ENCODE measurements around the gene UBB.
A peak's percentile ranks its signal among the peaks of the same experiment; 100 is the strongest.

The UBB gene

DNA sequence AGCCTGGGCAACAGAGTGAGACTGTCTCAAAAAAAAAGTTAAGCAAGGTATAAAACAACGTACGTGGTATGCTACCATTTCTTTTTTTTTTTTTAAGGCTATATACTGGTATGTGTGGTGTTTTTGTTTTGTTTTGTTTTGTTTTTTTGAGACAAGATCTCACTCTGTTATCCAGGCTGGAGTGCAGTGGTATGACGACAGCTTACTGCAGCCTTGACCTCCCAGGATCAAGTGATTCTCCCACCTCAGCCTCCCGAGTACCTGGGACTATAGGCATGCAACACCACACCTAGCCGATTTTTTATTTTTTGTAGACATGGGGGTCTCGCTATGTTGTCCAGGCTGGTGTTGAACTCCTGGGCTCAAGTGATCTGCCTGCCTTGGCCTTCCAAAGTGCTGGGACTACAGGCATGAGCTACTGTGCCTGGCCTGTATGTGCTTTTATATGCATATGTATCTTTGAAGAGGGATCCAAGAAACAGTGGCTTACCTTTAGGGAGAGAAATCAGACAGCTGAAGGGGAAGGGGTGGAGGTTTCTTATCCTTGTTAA lies 34.1 kb upstream of the UBB start:
- ChIA-PET CTCF (interaction anchor here (1.1 to 1.7 kb wide), 2 partner anchors 70 to 106 kb away, joined by 3 read pairs; no protein-coding TSS in a partner anchor), POLR2A (interaction anchor here (0.7 kb wide), 1 partner anchor 92 kb away, joined by 4 read pairs; no protein-coding TSS in a partner anchor)
- H3K36me3 ChIP-seq (ENCODE audit: control insufficient read depth in 4 of 4, insufficient read depth in 4 of 4, low read length in 3 of 4), result peaks cover 4 to 45% (median 26%) of the 10 kb centered on the region in 4 experiments
- H3K4me3 ChIP-seq (ENCODE audit: control insufficient read depth in 1 of 7, extremely low read depth in 1 of 7, insufficient read depth in 4 of 7, low read depth in 2 of 7, low read length in 6 of 7), result no peak overlapping the region
- H3K27ac ChIP-seq (ENCODE audit: insufficient read depth in 1 of 2, low read depth in 1 of 2, low read length in 2 of 2, poor library complexity in 1 of 2, severe bottlenecking in 2 of 2), result no peak overlapping the region
- H3K27me3 ChIP-seq (replicated peaks in 2 of 5; ENCODE audit: control insufficient read depth in 4 of 5, insufficient read depth in 5 of 5, low read length in 4 of 5), result no peaks in the 10 kb centered on the region
- peaks cover 0 to 5% (median 1%) of the 10 kb centered on the region in 4 experiments for H3K4me1 ChIP-seq (ENCODE audit: control extremely low read depth in 1 of 4, control insufficient read depth in 4 of 4, insufficient read depth in 4 of 4, low read length in 3 of 4)
- DNase-seq, result no peak
- WGBS (ENCODE audit: insufficient coverage), result 100% methylated on average over 4 of the region's 6 CpGs
- H3K9me3 ChIP-seq (ENCODE audit: control extremely low read depth in 1 of 5, control insufficient read depth in 4 of 5, insufficient read depth in 2 of 5, low read depth in 1 of 5, low read length in 4 of 5), result no peaks in the 10 kb centered on the region

DNA sequence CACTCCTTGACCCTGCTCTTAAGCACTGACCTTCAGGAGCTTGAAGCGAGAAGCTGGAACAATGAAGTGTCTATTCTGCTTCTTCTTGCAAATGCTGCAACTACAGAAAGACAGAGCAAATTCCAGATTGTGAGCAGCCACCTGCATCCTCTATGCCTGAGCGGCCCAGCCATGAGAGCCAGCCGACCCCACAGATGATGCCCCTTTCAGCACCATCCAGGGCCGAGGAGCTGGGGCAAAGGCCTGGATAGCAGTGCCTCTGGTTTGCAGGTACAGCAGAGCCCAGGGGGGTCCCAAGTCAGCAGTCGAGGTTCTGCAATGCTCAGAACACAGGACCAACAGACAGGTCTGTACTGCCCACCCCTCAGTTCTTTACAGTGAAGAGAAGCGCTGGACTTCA lies 32.3 kb upstream of the UBB start:
- no peak for DNase-seq
- H3K36me3 ChIP-seq (ENCODE audit: control insufficient read depth in 4 of 4, insufficient read depth in 4 of 4, low read length in 3 of 4), result peaks cover 0 to 31% (median 14%) of the 10 kb centered on the region in 4 experiments
- peaks cover 0 to 7% (median 0%) of the 10 kb centered on the region in 5 experiments for H3K27me3 ChIP-seq (replicated peaks in 2 of 5; ENCODE audit: control insufficient read depth in 4 of 5, insufficient read depth in 5 of 5, low read length in 4 of 5)
- POLR2A ChIA-PET, result no interaction called here
- 96% methylated on average over 6 of the region's 6 CpGs for WGBS (ENCODE audit: insufficient coverage)
- CTCF ChIA-PET, result interaction anchor here (1.1 to 2.4 kb wide), 3 partner anchors 11 to 79 kb away, joined by 3 to 5 read pairs (median 5); no protein-coding TSS in a partner anchor
- H3K4me1 ChIP-seq (ENCODE audit: control extremely low read depth in 1 of 4, control insufficient read depth in 4 of 4, insufficient read depth in 4 of 4, low read length in 3 of 4), result peaks cover 0 to 16% (median 14%) of the 10 kb centered on the region in 4 experiments
- no peaks in the 10 kb centered on the region for H3K9me3 ChIP-seq (ENCODE audit: control extremely low read depth in 1 of 5, control insufficient read depth in 4 of 5, insufficient read depth in 2 of 5, low read depth in 1 of 5, low read length in 4 of 5)
- no peak overlapping the region for H3K27ac ChIP-seq (ENCODE audit: insufficient read depth in 1 of 2, low read depth in 1 of 2, low read length in 2 of 2, poor library complexity in 1 of 2, severe bottlenecking in 2 of 2)
- H3K4me3 ChIP-seq (ENCODE audit: control insufficient read depth in 1 of 7, extremely low read depth in 1 of 7, insufficient read depth in 4 of 7, low read depth in 2 of 7, low read length in 6 of 7), result no peak overlapping the region

DNA sequence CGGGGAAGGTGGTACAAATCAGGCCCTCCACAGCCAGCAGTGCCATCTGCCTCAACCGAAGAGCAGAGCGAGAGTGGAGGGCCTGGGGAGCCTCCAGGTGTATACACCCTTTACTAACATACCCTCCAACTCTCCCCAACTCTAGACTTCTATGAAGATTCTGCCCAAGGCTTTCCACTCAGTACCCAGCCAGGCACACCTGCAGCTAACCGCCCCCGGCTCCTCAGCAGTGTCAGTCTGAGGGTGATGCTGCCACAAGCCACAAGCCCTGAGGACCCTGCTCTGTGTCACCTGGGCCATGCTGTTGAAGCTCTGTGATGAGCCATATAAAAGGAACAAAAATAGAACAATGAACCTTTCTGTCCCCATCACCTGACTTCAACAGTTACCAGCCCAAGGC lies 31.5 kb upstream of the UBB start:
- peaks cover 0 to 20% (median 17%) of the 10 kb centered on the region in 4 experiments for H3K4me1 ChIP-seq (ENCODE audit: control extremely low read depth in 1 of 4, control insufficient read depth in 4 of 4, insufficient read depth in 4 of 4, low read length in 3 of 4)
- H3K4me3 ChIP-seq (ENCODE audit: control insufficient read depth in 1 of 7, extremely low read depth in 1 of 7, insufficient read depth in 4 of 7, low read depth in 2 of 7, low read length in 6 of 7), result no peak overlapping the region
- peaks cover 0 to 27% (median 11%) of the 10 kb centered on the region in 4 experiments for H3K36me3 ChIP-seq (ENCODE audit: control insufficient read depth in 4 of 4, insufficient read depth in 4 of 4, low read length in 3 of 4)
- H3K27me3 ChIP-seq (replicated peaks in 2 of 5; ENCODE audit: control insufficient read depth in 4 of 5, insufficient read depth in 5 of 5, low read length in 4 of 5), result peaks cover 0 to 7% (median 0%) of the 10 kb centered on the region in 5 experiments
- ChIA-PET CTCF (interaction anchor here (1.3 to 2.4 kb wide), 2 partner anchors 16 to 78 kb away, joined by 3 to 5 read pairs; no protein-coding TSS in a partner anchor), POLR2A (no interaction called here)
- H3K9me3 ChIP-seq (ENCODE audit: control extremely low read depth in 1 of 5, control insufficient read depth in 4 of 5, insufficient read depth in 2 of 5, low read depth in 1 of 5, low read length in 4 of 5), result no peaks in the 10 kb centered on the region
- WGBS (ENCODE audit: insufficient coverage), result 100% methylated on average over 5 of the region's 5 CpGs
- no peak for DNase-seq
- H3K27ac ChIP-seq (ENCODE audit: insufficient read depth in 1 of 2, low read depth in 1 of 2, low read length in 2 of 2, poor library complexity in 1 of 2, severe bottlenecking in 2 of 2), result no peak overlapping the region

DNA sequence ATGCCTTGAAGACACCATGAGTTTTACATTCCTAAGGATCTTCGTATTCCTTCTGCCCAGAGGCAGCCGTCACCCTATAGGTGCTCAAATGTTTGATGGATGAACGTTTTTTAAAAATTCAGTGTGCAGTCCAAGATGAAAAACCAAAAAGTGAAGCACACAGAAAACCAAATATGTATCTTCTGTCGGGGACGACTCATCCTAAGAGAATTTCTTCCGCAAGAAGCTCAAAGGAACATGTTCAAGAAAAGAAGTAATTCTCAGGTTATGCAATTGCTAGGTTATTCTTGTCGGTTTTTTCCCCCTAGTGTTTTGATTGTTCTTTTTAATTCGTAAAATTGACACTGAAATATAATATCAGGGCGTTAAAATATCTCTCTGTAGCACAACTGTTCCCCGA lies 29.1 kb upstream of the UBB start:
- CTCF ChIA-PET, result interaction anchor here (0.6 to 2.4 kb wide), 3 partner anchors 12 to 78 kb away, joined by 3 to 11 read pairs (median 4); partner anchors contain the start of gene TRPV2
- Histone ChIP-seq H3K36me3 (ENCODE audit: control insufficient read depth in 4 of 4, insufficient read depth in 4 of 4, low read length in 3 of 4) (peaks cover 0 to 23% (median 10%) of the 10 kb centered on the region in 4 experiments), H3K27ac (ENCODE audit: insufficient read depth in 1 of 2, low read depth in 1 of 2, low read length in 2 of 2, poor library complexity in 1 of 2, severe bottlenecking in 2 of 2) (peak overlapping the region in 1 of 2 experiments; percentile 4), H3K4me1 (ENCODE audit: control extremely low read depth in 1 of 4, control insufficient read depth in 4 of 4, insufficient read depth in 4 of 4, low read length in 3 of 4) (peaks cover 0 to 20% (median 17%) of the 10 kb centered on the region in 4 experiments), H3K27me3 (replicated peaks in 2 of 5; ENCODE audit: control insufficient read depth in 4 of 5, insufficient read depth in 5 of 5, low read length in 4 of 5) (peaks cover 0 to 7% (median 0%) of the 10 kb centered on the region in 5 experiments), H3K4me3 (ENCODE audit: control insufficient read depth in 1 of 7, extremely low read depth in 1 of 7, insufficient read depth in 4 of 7, low read depth in 2 of 7, low read length in 6 of 7) (peak overlapping the region in 6 of 7 experiments; percentile 58 to 83 (median 73)), H3K9me3 (ENCODE audit: control extremely low read depth in 1 of 5, control insufficient read depth in 4 of 5, insufficient read depth in 2 of 5, low read depth in 1 of 5, low read length in 4 of 5) (no peaks in the 10 kb centered on the region)
- WGBS (ENCODE audit: insufficient coverage), result 64% methylated on average over 6 of the region's 10 CpGs
- DNase-seq, result no peak
- POLR2A ChIA-PET, result no interaction called here

DNA sequence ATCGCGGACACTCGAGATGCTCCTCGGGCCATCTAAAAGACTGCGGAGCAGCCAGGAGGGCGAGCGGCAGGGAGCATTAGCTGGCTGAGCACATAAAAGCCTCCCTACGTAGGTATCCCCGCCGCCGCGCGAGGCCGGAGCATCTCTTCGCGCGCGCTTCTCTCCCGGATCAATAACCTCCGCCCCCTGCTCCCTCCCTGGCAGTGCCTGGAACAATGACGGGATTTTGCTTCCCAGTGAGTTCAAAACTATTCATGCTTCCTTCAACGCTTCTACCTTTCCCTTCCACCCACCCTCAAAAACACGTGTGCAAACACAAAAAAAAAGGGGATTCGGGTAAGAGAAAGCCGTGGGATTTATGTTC lies 28.6 kb upstream of the UBB start:
- no peaks in the 10 kb centered on the region for H3K9me3 ChIP-seq (ENCODE audit: control extremely low read depth in 1 of 5, control insufficient read depth in 4 of 5, insufficient read depth in 2 of 5, low read depth in 1 of 5, low read length in 4 of 5)
- peaks cover 0 to 19% (median 8%) of the 10 kb centered on the region in 4 experiments for H3K36me3 ChIP-seq (ENCODE audit: control insufficient read depth in 4 of 4, insufficient read depth in 4 of 4, low read length in 3 of 4)
- WGBS (ENCODE audit: insufficient coverage), result 2% methylated on average over 15 of the region's 25 CpGs
- no peak overlapping the region for H3K27ac ChIP-seq (ENCODE audit: insufficient read depth in 1 of 2, low read depth in 1 of 2, low read length in 2 of 2, poor library complexity in 1 of 2, severe bottlenecking in 2 of 2)
- H3K4me3 ChIP-seq (ENCODE audit: control insufficient read depth in 1 of 7, extremely low read depth in 1 of 7, insufficient read depth in 4 of 7, low read depth in 2 of 7, low read length in 6 of 7), result peak overlapping the region; percentile 58 to 83 (median 71)
- DNase-seq, result peak in 2 of 3 donors; percentile 22 to 35
- H3K27me3 ChIP-seq (replicated peaks in 2 of 5; ENCODE audit: control insufficient read depth in 4 of 5, insufficient read depth in 5 of 5, low read length in 4 of 5), result peaks cover 0 to 7% (median 0%) of the 10 kb centered on the region in 5 experiments
- POLR2A ChIA-PET, result interaction anchor here (1.4 kb wide), 1 partner anchor 63 kb away, joined by 3 read pairs; the partner anchor contains the start of gene TRPV2
- CTCF ChIA-PET, result interaction anchor here (0.6 to 2.4 kb wide), 6 partner anchors 11 to 77 kb away, joined by 3 to 11 read pairs (median 4); partner anchors contain the start of gene TRPV2
- peaks cover 0 to 20% (median 17%) of the 10 kb centered on the region in 4 experiments for H3K4me1 ChIP-seq (ENCODE audit: control extremely low read depth in 1 of 4, control insufficient read depth in 4 of 4, insufficient read depth in 4 of 4, low read length in 3 of 4)

DNA sequence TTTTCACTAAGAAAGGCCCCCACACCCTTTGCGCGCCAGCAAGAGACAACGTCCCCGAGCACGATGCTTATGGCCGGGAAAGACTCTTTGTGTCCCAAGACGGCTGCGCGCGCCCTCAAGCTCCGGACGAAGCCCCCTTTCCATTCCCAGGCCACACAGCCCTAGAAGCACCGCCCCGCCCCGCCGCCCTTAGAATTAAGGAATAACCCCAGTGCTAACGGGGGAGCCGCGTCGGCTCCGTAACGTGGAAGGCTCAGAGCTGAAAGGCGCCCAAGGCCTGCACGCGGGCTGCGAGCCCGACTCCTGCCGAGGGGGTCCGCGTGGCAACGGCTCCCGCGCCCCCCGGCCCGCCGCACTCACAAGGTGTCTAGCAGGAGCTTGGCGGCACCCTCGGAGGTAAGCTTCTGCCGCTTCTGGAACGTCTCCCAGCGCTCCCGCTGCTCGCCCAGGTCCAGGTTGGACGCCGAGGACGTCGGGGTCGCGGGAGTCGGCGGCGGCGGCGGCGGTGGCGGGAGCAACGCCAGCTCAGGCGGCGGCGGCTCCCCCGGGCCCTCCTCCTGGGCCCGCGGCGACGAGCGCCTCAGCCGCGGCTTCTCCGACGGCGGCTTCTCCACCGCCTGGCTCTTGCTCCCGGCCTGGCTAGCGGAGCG lies 28.1 kb upstream of the UBB start:
- H3K9me3 ChIP-seq (ENCODE audit: control extremely low read depth in 1 of 5, control insufficient read depth in 4 of 5, insufficient read depth in 2 of 5, low read depth in 1 of 5, low read length in 4 of 5), result no peaks in the 10 kb centered on the region

More for the DNA sequence above, 28.1 kb upstream of the UBB start:
- 0% methylated on average over 58 of the region's 75 CpGs for WGBS (ENCODE audit: insufficient coverage)
- Histone ChIP-seq H3K4me1 (ENCODE audit: control extremely low read depth in 1 of 4, control insufficient read depth in 4 of 4, insufficient read depth in 4 of 4, low read length in 3 of 4) (peaks cover 0 to 20% (median 17%) of the 10 kb centered on the region in 4 experiments), H3K27me3 (replicated peaks in 2 of 5; ENCODE audit: control insufficient read depth in 4 of 5, insufficient read depth in 5 of 5, low read length in 4 of 5) (peaks cover 0 to 7% (median 0%) of the 10 kb centered on the region in 5 experiments), H3K4me3 (ENCODE audit: control insufficient read depth in 1 of 7, extremely low read depth in 1 of 7, insufficient read depth in 4 of 7, low read depth in 2 of 7, low read length in 6 of 7) (peak overlapping the region; percentile 58 to 83 (median 71)), H3K36me3 (ENCODE audit: control insufficient read depth in 4 of 4, insufficient read depth in 4 of 4, low read length in 3 of 4) (peaks cover 0 to 18% (median 8%) of the 10 kb centered on the region in 4 experiments), H3K27ac (ENCODE audit: insufficient read depth in 1 of 2, low read depth in 1 of 2, low read length in 2 of 2, poor library complexity in 1 of 2, severe bottlenecking in 2 of 2) (no peak overlapping the region)
- DNase-seq, result peak; percentile 38 to 78 (median 61)
- ChIA-PET POLR2A (interaction anchor here (0.6 to 1.4 kb wide), 3 partner anchors 14 to 63 kb away, joined by 3 to 7 read pairs (median 4); partner anchors contain the start of genes TRPV2 and UBB), CTCF (interaction anchor here (0.9 to 2.4 kb wide), 8 partner anchors 11 to 138 kb away, joined by 3 to 11 read pairs (median 3); partner anchors contain the start of gene TRPV2)

Measured in common myeloid progenitor, CD34-positive (primary cell).